HEK293 (cell line): ENCODE measurements around the gene IL33.

Source experiments
- CTCF ChIP-seq: fragments of 450-650 bp; formaldehyde crosslinking; IDR thresholded peaks from 2 replicates; pipeline ENCODE4 v1.5.1; 2016; ENCODE audit warnings: missing biosample characterization, missing genetic modification characterization
- KLF1 ChIP-seq: fragments of 450-650 bp; formaldehyde crosslinking; IDR thresholded peaks from 2 replicates; pipeline ENCODE4 v1.5.1; 2016; ENCODE audit warnings: missing biosample characterization, missing genetic modification characterization
- REST ChIP-seq: fragments of 450-650 bp; formaldehyde crosslinking; IDR thresholded peaks from 2 replicates; pipeline ENCODE4 v1.5.1; 2016; ENCODE audit warnings: missing biosample characterization, missing genetic modification characterization
- WT1 ChIP-seq: fragments of 450-650 bp; formaldehyde crosslinking; IDR thresholded peaks from 2 replicates; pipeline ENCODE4 v1.5.1; 2016; ENCODE audit warnings: missing biosample characterization, missing genetic modification characterization
- YY1 ChIP-seq: fragments of 450-650 bp; formaldehyde crosslinking; IDR thresholded peaks from 2 replicates; pipeline ENCODE4 v1.5.1; 2018; ENCODE audit warnings: missing biosample characterization, missing genetic modification characterization
- ZBTB17 ChIP-seq: fragments of 450-650 bp; formaldehyde crosslinking; IDR thresholded peaks from 2 replicates; pipeline ENCODE4 v1.5.1; 2016; ENCODE audit warnings: missing biosample characterization, missing genetic modification characterization
- ZBTB44 ChIP-seq: fragments of 450-650 bp; IDR thresholded peaks from 2 replicates; pipeline ENCODE4 v1.5.1; 2018; ENCODE audit warnings: missing biosample characterization, mild to moderate bottlenecking, missing genetic modification characterization
- ZNF16 ChIP-seq: fragments of 450-650 bp; formaldehyde crosslinking; IDR thresholded peaks from 2 replicates; pipeline ENCODE4 v1.5.1; 2016; ENCODE audit warnings: low read depth, missing biosample characterization, missing genetic modification characterization
- ZNF18 ChIP-seq: fragments of 450-650 bp; formaldehyde crosslinking; IDR thresholded peaks from 2 replicates; pipeline ENCODE4 v1.5.1; 2016; ENCODE audit warnings: missing biosample characterization, missing genetic modification characterization
- ZNF2 ChIP-seq: fragments of 450-650 bp; formaldehyde crosslinking; IDR thresholded peaks from 2 replicates; pipeline ENCODE4 v1.5.1; 2016; ENCODE audit warnings: missing biosample characterization, missing genetic modification characterization
- ZNF350 ChIP-seq: fragments of 450-650 bp; formaldehyde crosslinking; IDR thresholded peaks from 2 replicates; pipeline ENCODE4 v1.5.0; 2017; ENCODE audit warnings: missing biosample characterization, mild to moderate bottlenecking, missing genetic modification characterization

- TF ChIP-seq ZNF16 (tag by site-specific recombination) (no peak), CTCF (tag by site-specific recombination) (no peak), ZBTB17 (tag by site-specific recombination) (no peak), REST (tag by site-specific recombination) (no peak), ZBTB44 (tag by site-specific recombination) (no peak), KLF1 (no peak), ZNF2 (tag by site-specific recombination) (no peak), ZNF350 (tag by site-specific recombination) (no peak), YY1 (tag by site-specific recombination) (no peak), ZNF18 (tag by site-specific recombination) (no peak), WT1 (no peak)
Measured at GRCh38 chr9:6218099-6218502, 2.5 kb downstream of the IL33 start.
